Uterus (tissue), 2 donors: ENCODE results near the gene LRWD1.
"Not testable (repeated sequence)": the region's sequence is repeated elsewhere in the genome, so short reads cannot be mapped to it uniquely, and the experiment has no call there.

Experiments
- CTCF ChIP-seq, 4 experiments: fragments of 200-600 bp in 2 of 4; fragments of 450-650 bp in 2 of 4; sonication (generic) in 2 of 4; IDR thresholded peaks; one replicate each; pipeline ENCODE4 v1.5.1; 2016 to 2019; ENCODE audit warnings: antibody characterized with exemption in 4 of 4, mild to moderate bottlenecking in 2 of 4, moderate library complexity in 1 of 4
- POLR2A ChIP-seq, 2 donors: fragments of 450-650 bp; IDR thresholded peaks; one replicate each; pipeline ENCODE4 v1.6.1; 2016; ENCODE audit warnings: antibody characterized with exemption in 2 of 2, mild to moderate bottlenecking in 1 of 2, moderate library complexity in 1 of 2

- TF ChIP-seq POLR2A, CTCF (IDR thresholded peaks at IDR 0.05): not testable (repeated sequence)
Measured at GRCh38 chr7:102454932-102455331, 9.9 kb upstream of the LRWD1 start.
